K562 (cell line): ENCODE measurements around the gene DNAJB6. TPM values are rescaled to one million over a fixed set of nuclear protein-coding genes. Genes with fewer than 3 reads are reported as not detected.

Experiments used
- CBFB ChIP-seq: sonication (generic); formaldehyde crosslinking; IDR thresholded peaks from 2 replicates; pipeline ENCODE4 v1.4.0; 2020; ENCODE audit warnings: mild to moderate bottlenecking, missing genetic modification reagents
- CCAR2 ChIP-seq: fragments of 200-400 bp; formaldehyde crosslinking; IDR thresholded peaks from 2 replicates; pipeline ENCODE4 v1.6.1; 2017; ENCODE audit warnings: mild to moderate bottlenecking, low read depth, low read length
- CHD2 ChIP-seq: IDR thresholded peaks from 2 replicates; pipeline ENCODE4 v1.6.1; 2011; ENCODE audit warnings: low read depth, low read length
- EP300 ChIP-seq: IDR thresholded peaks from 2 replicates; pipeline ENCODE4 v1.6.1; 2012; ENCODE audit warnings: low read length, improper control_type of control experiment
- EP400 ChIP-seq: fragments of 450-650 bp; IDR thresholded peaks from 2 replicates; pipeline ENCODE4 v1.6.1; 2017; ENCODE audit warnings: antibody characterized with exemption, mild to moderate bottlenecking, moderate library complexity
- FOXA1 ChIP-seq: fragments of 450-650 bp; IDR thresholded peaks from 2 replicates; pipeline ENCODE4 v1.6.1; 2016; ENCODE audit warnings: mild to moderate bottlenecking, borderline replicate concordance
- FOXJ2 ChIP-seq: fragments of 200-800 bp; sonication (Bioruptor generic); IDR thresholded peaks from 2 replicates; pipeline ENCODE4 v1.6.1; 2016; ENCODE audit warnings: missing genetic modification characterization, missing compliant biosample characterization
- KLF1 ChIP-seq: fragments of 450-650 bp; IDR thresholded peaks from 2 replicates; pipeline ENCODE4 v1.6.1; 2016; ENCODE audit warnings: missing genetic modification characterization, missing compliant biosample characterization
- MBD2 ChIP-seq: sonication (generic); IDR thresholded peaks from 2 replicates; pipeline ENCODE4 v1.6.1; 2016; ENCODE audit warnings: low read depth, borderline replicate concordance
- MTA2 ChIP-seq: fragments of 450-650 bp; IDR thresholded peaks from 2 replicates; pipeline ENCODE4 v1.6.1; 2016; ENCODE audit warnings: low read depth
- NFE2 ChIP-seq: IDR thresholded peaks from 2 replicates; pipeline ENCODE4 v1.6.1; 2014; ENCODE audit warnings: antibody characterized with exemption, low read depth
- NR2C1 ChIP-seq, 2 experiments: fragments of 450-650 bp; IDR thresholded peaks; 2 replicates each; pipeline ENCODE4 v1.6.1; 2017; ENCODE audit warnings: mild to moderate bottlenecking in 2 of 2, antibody characterized with exemption in 1 of 2, inconsistent platforms in 1 of 2, missing compliant biosample characterization in 1 of 2, missing genetic modification characterization in 1 of 2
- PKNOX1 ChIP-seq: fragments of 450-650 bp; IDR thresholded peaks from 2 replicates; pipeline ENCODE4 v1.6.1; 2016
- RBBP5 ChIP-seq: fragments of 200-600 bp; sonication (generic); IDR thresholded peaks from 2 replicates; pipeline ENCODE4 v1.6.1; 2012; ENCODE audit warnings: borderline replicate concordance, mild to moderate bottlenecking, low read length, control low read depth, inconsistent platforms; ENCODE audit not compliant: insufficient read depth, poor library complexity, severe bottlenecking
- SMARCC2 ChIP-seq: fragments of 450-650 bp; IDR thresholded peaks from 2 replicates; pipeline ENCODE4 v1.6.1; 2017; ENCODE audit warnings: antibody characterized with exemption, moderate library complexity, mild to moderate bottlenecking, low read depth
- STAG1 ChIP-seq: sonication (generic); formaldehyde crosslinking; IDR thresholded peaks from 2 replicates; pipeline ENCODE4 v1.5.0; 2020; ENCODE audit warnings: missing genetic modification reagents, borderline replicate concordance
- TARDBP ChIP-seq: fragments of 450-650 bp; IDR thresholded peaks from 2 replicates; pipeline ENCODE4 v1.6.1; 2016
- TCF7 ChIP-seq: sonication (generic); IDR thresholded peaks from 2 replicates; pipeline ENCODE4 v1.6.1; 2016; ENCODE audit warnings: antibody characterized with exemption, borderline replicate concordance
- THRA ChIP-seq: fragments of 450-650 bp; IDR thresholded peaks from 2 replicates; pipeline ENCODE4 v1.6.1; 2017; ENCODE audit warnings: mild to moderate bottlenecking, moderate library complexity
- USF2 ChIP-seq: sonication (generic); formaldehyde crosslinking; IDR thresholded peaks from 2 replicates; pipeline ENCODE4 v1.5.0; 2020; ENCODE audit warnings: missing genetic modification reagents
- ZNF263 ChIP-seq: sonication (generic); formaldehyde crosslinking; IDR thresholded peaks from 2 replicates; pipeline ENCODE4 v1.8.0; 2022; ENCODE audit warnings: mild to moderate bottlenecking, missing genetic modification reagents, borderline replicate concordance
- ZNF668 ChIP-seq: fragments of 250-450 bp; sonication (Bioruptor Pico); IDR thresholded peaks from 2 replicates; pipeline ENCODE4 v1.8.0; 2022; ENCODE audit warnings: mild to moderate bottlenecking, inconsistent platforms
- polyA plus RNA-seq, 8 experiments: library from polyadenylated mRNA; depleted of rRNA in 4 of 8; stranded (reverse) in 5 of 8; unstranded in 3 of 8; fragments of >200 nt; fragmentation: Nextera tagmentation in 2 of 8; fragmentation: Illumina TruSeq in 1 of 8; extraction: Ambion mirVana in 2 of 8; extraction: Trizol in 1 of 8; gene quantifications; 2 replicates each; pipeline versions ENCODE4 v1.2.1 to v1.2.3, GENCODE V29; 2011 to 2014; ENCODE audit warnings: inconsistent platforms in 1 of 8, missing spikeins in 1 of 8
- total RNA-seq, 7 experiments: library from RNA; depleted of rRNA in 6 of 7; stranded (reverse); fragments of >200 nt in 6 of 7; fragmentation: Illumina TruSeq in 2 of 7; extraction: Trizol in 2 of 7; gene quantifications; 2 replicates each; pipeline versions ENCODE4 v1.2.1 to v1.2.3, GENCODE V29; 2011 to 2021; ENCODE audit warnings: low replicate concordance in 1 of 7
- TF ChIP-seq, protein P1 (sequence below): fragments of 450-650 bp; formaldehyde crosslinking; IDR thresholded peaks from 2 replicates; pipeline ENCODE4 v1.4.0; 2022; ENCODE audit warnings: mild to moderate bottlenecking, moderate library complexity
- TF ChIP-seq, protein P2 (sequence below): sonication (generic); formaldehyde crosslinking; IDR thresholded peaks from 2 replicates; pipeline ENCODE4 v1.8.1; 2023; ENCODE audit warnings: mild to moderate bottlenecking, missing genetic modification reagents

The DNAJB6 gene
- total and polyA plus RNA-seq, 9 of the 15 experiments (the other 6 are each of a cell fraction or from before 2014, with no cell fraction given), result 84.5 to 158 (median 135) TPM

- peak; percentile 60; the same call in 1 of the 2 replicates for TF ChIP-seq CBFB
- no peak for TF ChIP-seq FOXJ2 (tag)
- TF ChIP-seq KLF1, result no peak
- peak; percentile 95 for TF ChIP-seq SMARCC2
- TF ChIP-seq THRA, result no peak
- TF ChIP-seq NR2C1 (IDR thresholded peaks at IDR 0.05), result 0 out of 2 replicates have a peak, but pooled peaks have one; percentile 36
- TF ChIP-seq NR2C1 (tag; IDR thresholded peaks at IDR 0.05), result peak; percentile 64; the same call in 1 of the 2 replicates
- peak; percentile 36 for TF ChIP-seq RBBP5
- no peak for TF ChIP-seq STAG1 (CRISPR knock-in tag)
- peak; percentile 81 for TF ChIP-seq ZNF263 (CRISPR knock-in tag)
- TF ChIP-seq, protein P1, sequence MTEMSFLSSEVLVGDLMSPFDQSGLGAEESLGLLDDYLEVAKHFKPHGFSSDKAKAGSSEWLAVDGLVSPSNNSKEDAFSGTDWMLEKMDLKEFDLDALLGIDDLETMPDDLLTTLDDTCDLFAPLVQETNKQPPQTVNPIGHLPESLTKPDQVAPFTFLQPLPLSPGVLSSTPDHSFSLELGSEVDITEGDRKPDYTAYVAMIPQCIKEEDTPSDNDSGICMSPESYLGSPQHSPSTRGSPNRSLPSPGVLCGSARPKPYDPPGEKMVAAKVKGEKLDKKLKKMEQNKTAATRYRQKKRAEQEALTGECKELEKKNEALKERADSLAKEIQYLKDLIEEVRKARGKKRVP (CRISPR knock-in tag), result peak; percentile 68; the same call in 1 of the 2 replicates
- peak; percentile 62; the same call in 1 of the 2 replicates for TF ChIP-seq ZNF668 (CRISPR knock-in tag)
- TF ChIP-seq TCF7, result peak; percentile 60; the same call in 1 of the 2 replicates
- TF ChIP-seq TARDBP, result no peak; the same call in 1 of the 2 replicates
- TF ChIP-seq NFE2, result peak; percentile 97
- peak; percentile 66; the same call in 1 of the 2 replicates for TF ChIP-seq MBD2
- TF ChIP-seq FOXA1, result no peak
- TF ChIP-seq MTA2, result peak; percentile 58
- 0 out of 2 replicates have a peak, but pooled peaks have one; percentile 72 for TF ChIP-seq CCAR2
- peak; percentile 96 for TF ChIP-seq EP400
- TF ChIP-seq EP300, result peak; percentile 90
- peak; percentile 92 for TF ChIP-seq USF2 (CRISPR knock-in tag)
- TF ChIP-seq PKNOX1, result peak; percentile 85
- no peak for TF ChIP-seq CHD2
- TF ChIP-seq, protein P2, sequence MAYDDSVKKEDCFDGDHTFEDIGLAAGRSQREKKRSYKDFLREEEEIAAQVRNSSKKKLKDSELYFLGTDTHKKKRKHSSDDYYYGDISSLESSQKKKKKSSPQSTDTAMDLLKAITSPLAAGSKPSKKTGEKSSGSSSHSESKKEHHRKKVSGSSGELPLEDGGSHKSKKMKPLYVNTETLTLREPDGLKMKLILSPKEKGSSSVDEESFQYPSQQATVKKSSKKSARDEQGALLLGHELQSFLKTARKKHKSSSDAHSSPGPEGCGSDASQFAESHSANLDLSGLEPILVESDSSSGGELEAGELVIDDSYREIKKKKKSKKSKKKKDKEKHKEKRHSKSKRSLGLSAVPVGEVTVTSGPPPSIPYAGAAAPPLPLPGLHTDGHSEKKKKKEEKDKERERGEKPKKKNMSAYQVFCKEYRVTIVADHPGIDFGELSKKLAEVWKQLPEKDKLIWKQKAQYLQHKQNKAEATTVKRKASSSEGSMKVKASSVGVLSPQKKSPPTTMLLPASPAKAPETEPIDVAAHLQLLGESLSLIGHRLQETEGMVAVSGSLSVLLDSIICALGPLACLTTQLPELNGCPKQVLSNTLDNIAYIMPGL (CRISPR knock-in tag), result peak; percentile 33; the same call in 1 of the 2 replicates
Observed at GRCh38 chr7:157404845-157405481, 68.2 kb downstream of the DNAJB6 start (continued).
